ENCODE data around the gene CALCR.

DNA sequence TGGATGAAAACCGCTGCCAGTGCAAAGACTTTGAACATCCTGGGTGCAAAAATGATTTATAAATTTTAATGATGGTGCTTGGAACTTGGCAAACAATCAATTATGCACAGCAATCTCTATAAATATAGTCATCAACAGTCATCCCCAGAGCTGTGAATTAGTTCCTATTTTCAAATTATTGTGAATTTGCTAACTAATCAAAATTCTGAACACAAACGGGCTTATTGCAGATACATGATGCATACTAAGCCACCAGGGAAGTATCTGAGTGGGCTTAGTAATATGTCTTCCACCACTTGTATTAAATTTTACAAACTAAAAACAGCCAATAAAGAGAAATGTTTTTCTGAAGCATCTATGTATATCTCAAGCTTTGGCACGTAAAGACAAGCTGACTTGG lies 165.2 kb downstream of the CALCR start:
- TF ChIP-seq, protein P1, sequence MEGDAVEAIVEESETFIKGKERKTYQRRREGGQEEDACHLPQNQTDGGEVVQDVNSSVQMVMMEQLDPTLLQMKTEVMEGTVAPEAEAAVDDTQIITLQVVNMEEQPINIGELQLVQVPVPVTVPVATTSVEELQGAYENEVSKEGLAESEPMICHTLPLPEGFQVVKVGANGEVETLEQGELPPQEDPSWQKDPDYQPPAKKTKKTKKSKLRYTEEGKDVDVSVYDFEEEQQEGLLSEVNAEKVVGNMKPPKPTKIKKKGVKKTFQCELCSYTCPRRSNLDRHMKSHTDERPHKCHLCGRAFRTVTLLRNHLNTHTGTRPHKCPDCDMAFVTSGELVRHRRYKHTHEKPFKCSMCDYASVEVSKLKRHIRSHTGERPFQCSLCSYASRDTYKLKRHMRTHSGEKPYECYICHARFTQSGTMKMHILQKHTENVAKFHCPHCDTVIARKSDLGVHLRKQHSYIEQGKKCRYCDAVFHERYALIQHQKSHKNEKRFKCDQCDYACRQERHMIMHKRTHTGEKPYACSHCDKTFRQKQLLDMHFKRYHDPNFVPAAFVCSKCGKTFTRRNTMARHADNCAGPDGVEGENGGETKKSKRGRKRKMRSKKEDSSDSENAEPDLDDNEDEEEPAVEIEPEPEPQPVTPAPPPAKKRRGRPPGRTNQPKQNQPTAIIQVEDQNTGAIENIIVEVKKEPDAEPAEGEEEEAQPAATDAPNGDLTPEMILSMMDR (IDR thresholded peaks at IDR 0.05 in 2 of 3, conservative IDR thresholded peaks at IDR 0.05 in 1 of 3; ENCODE audit: insufficient read depth in 2 of 3, low read depth in 1 of 3, low read length in 3 of 3): no peak
- TF ChIP-seq SMAD2 (IDR thresholded peaks at IDR 0.05; ENCODE audit: low read depth, low read length) (no peak), ZBTB8A (IDR thresholded peaks at IDR 0.05; ENCODE audit: partially characterized antibody) (no peak), THRAP3 (IDR thresholded peaks at IDR 0.05; ENCODE audit: borderline replicate concordance) (no peak), ESRRA (IDR thresholded peaks at IDR 0.05; ENCODE audit: borderline replicate concordance, low read depth) (no peak), CBFA2T2 (conservative IDR thresholded peaks at IDR 0.05) (no peak), ZNF282 (CRISPR knock-in tag; IDR thresholded peaks at IDR 0.05) (no peak), CCAR2 (IDR thresholded peaks at IDR 0.05; ENCODE audit: low read depth, low read length) (no peak), TBP (optimal IDR thresholded peaks at IDR 0.05; ENCODE audit: low read depth, low read length) (no peak), MIER1 (IDR thresholded peaks at IDR 0.05; ENCODE audit: low read depth) (no peak)
- TF ChIP-seq, protein P2, sequence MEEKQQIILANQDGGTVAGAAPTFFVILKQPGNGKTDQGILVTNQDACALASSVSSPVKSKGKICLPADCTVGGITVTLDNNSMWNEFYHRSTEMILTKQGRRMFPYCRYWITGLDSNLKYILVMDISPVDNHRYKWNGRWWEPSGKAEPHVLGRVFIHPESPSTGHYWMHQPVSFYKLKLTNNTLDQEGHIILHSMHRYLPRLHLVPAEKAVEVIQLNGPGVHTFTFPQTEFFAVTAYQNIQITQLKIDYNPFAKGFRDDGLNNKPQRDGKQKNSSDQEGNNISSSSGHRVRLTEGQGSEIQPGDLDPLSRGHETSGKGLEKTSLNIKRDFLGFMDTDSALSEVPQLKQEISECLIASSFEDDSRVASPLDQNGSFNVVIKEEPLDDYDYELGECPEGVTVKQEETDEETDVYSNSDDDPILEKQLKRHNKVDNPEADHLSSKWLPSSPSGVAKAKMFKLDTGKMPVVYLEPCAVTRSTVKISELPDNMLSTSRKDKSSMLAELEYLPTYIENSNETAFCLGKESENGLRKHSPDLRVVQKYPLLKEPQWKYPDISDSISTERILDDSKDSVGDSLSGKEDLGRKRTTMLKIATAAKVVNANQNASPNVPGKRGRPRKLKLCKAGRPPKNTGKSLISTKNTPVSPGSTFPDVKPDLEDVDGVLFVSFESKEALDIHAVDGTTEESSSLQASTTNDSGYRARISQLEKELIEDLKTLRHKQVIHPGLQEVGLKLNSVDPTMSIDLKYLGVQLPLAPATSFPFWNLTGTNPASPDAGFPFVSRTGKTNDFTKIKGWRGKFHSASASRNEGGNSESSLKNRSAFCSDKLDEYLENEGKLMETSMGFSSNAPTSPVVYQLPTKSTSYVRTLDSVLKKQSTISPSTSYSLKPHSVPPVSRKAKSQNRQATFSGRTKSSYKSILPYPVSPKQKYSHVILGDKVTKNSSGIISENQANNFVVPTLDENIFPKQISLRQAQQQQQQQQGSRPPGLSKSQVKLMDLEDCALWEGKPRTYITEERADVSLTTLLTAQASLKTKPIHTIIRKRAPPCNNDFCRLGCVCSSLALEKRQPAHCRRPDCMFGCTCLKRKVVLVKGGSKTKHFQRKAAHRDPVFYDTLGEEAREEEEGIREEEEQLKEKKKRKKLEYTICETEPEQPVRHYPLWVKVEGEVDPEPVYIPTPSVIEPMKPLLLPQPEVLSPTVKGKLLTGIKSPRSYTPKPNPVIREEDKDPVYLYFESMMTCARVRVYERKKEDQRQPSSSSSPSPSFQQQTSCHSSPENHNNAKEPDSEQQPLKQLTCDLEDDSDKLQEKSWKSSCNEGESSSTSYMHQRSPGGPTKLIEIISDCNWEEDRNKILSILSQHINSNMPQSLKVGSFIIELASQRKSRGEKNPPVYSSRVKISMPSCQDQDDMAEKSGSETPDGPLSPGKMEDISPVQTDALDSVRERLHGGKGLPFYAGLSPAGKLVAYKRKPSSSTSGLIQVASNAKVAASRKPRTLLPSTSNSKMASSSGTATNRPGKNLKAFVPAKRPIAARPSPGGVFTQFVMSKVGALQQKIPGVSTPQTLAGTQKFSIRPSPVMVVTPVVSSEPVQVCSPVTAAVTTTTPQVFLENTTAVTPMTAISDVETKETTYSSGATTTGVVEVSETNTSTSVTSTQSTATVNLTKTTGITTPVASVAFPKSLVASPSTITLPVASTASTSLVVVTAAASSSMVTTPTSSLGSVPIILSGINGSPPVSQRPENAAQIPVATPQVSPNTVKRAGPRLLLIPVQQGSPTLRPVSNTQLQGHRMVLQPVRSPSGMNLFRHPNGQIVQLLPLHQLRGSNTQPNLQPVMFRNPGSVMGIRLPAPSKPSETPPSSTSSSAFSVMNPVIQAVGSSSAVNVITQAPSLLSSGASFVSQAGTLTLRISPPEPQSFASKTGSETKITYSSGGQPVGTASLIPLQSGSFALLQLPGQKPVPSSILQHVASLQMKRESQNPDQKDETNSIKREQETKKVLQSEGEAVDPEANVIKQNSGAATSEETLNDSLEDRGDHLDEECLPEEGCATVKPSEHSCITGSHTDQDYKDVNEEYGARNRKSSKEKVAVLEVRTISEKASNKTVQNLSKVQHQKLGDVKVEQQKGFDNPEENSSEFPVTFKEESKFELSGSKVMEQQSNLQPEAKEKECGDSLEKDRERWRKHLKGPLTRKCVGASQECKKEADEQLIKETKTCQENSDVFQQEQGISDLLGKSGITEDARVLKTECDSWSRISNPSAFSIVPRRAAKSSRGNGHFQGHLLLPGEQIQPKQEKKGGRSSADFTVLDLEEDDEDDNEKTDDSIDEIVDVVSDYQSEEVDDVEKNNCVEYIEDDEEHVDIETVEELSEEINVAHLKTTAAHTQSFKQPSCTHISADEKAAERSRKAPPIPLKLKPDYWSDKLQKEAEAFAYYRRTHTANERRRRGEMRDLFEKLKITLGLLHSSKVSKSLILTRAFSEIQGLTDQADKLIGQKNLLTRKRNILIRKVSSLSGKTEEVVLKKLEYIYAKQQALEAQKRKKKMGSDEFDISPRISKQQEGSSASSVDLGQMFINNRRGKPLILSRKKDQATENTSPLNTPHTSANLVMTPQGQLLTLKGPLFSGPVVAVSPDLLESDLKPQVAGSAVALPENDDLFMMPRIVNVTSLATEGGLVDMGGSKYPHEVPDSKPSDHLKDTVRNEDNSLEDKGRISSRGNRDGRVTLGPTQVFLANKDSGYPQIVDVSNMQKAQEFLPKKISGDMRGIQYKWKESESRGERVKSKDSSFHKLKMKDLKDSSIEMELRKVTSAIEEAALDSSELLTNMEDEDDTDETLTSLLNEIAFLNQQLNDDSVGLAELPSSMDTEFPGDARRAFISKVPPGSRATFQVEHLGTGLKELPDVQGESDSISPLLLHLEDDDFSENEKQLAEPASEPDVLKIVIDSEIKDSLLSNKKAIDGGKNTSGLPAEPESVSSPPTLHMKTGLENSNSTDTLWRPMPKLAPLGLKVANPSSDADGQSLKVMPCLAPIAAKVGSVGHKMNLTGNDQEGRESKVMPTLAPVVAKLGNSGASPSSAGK (IDR thresholded peaks at IDR 0.05): no peak
- TF ChIP-seq, protein P3, sequence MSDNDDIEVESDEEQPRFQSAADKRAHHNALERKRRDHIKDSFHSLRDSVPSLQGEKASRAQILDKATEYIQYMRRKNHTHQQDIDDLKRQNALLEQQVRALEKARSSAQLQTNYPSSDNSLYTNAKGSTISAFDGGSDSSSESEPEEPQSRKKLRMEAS (CRISPR knock-in tag; IDR thresholded peaks at IDR 0.05): no peak

All from K562 (cell line).